GM18517 (cell line): ENCODE measurements around the gene SMIM10L1.

Experiments used
- ATAC-seq: cut with Tn5 transposase; IDR thresholded peaks from one replicate; pipeline ENCODE4 v1.9.1; 2021; ENCODE audit warnings: mild to moderate bottlenecking, moderate library complexity; ENCODE audit not compliant: unreplicated experiment

Gene SMIM10L1

GRCh38 chr12:11171145-11171968 lies at the start of gene SMIM10L1:
Gene SMIM10L1 (plus strand): TSS chr12:11171194. CDS start chr12:11171357, 163 bp downstream.
- peak; percentile 92 for ATAC-seq

GRCh38 chr12:11130382-11130781 lies 40.6 kb upstream of the SMIM10L1 start:
- no peak for ATAC-seq

GRCh38 chr12:11130999-11131398 lies 40.0 kb upstream of the SMIM10L1 start:
- no peak for ATAC-seq

- ATAC-seq, result no peak
Measured at GRCh38 chr12:11133162-11133561, 37.8 kb upstream of the SMIM10L1 start.

GRCh38 chr12:11133816-11134215 lies 37.2 kb upstream of the SMIM10L1 start:
- ATAC-seq, result no peak

- no peak for ATAC-seq
Measured at GRCh38 chr12:11134305-11134704, 36.7 kb upstream of the SMIM10L1 start, which contains the start of gene TAS2R30. Gene TAS2R30 (minus strand): TSS chr12:11134644. CDS start chr12:11134244, 400 bp downstream.

- ATAC-seq, result no peak
Measured at GRCh38 chr12:11136075-11136474, 34.9 kb upstream of the SMIM10L1 start.

- ATAC-seq, result no peak
Measured at GRCh38 chr12:11143352-11143751, 27.6 kb upstream of the SMIM10L1 start.

GRCh38 chr12:11144297-11144696 lies 26.7 kb upstream of the SMIM10L1 start:
- ATAC-seq, result no peak

GRCh38 chr12:11147420-11147819 lies 23.6 kb upstream of the SMIM10L1 start:
- no peak for ATAC-seq

GRCh38 chr12:11150832-11151231 lies 20.2 kb upstream of the SMIM10L1 start:
- ATAC-seq, result no peak

- ATAC-seq, result no peak
Measured at GRCh38 chr12:11152725-11153124, 18.3 kb upstream of the SMIM10L1 start.

- no peak for ATAC-seq
Measured at GRCh38 chr12:11154400-11154925, 16.5 kb upstream of the SMIM10L1 start.

- no peak for ATAC-seq
Measured at GRCh38 chr12:11158885-11159444, 12.0 kb upstream of the SMIM10L1 start.

GRCh38 chr12:11162502-11162901 lies 8.5 kb upstream of the SMIM10L1 start:
- ATAC-seq, result no peak

- no peak for ATAC-seq
Measured at GRCh38 chr12:11164384-11164783, 6.6 kb upstream of the SMIM10L1 start.

- no peak for ATAC-seq
Measured at GRCh38 chr12:11166300-11166699, 4.7 kb upstream of the SMIM10L1 start.

- no peak for ATAC-seq
Measured at GRCh38 chr12:11170810-11171144, 217 bp upstream of the SMIM10L1 start.

- no peak for ATAC-seq
Measured at GRCh38 chr12:11171969-11172675, 1.1 kb downstream of the SMIM10L1 start.

- no peak for ATAC-seq
Measured at GRCh38 chr12:11174022-11174421, 3.0 kb downstream of the SMIM10L1 start.

GRCh38 chr12:11178250-11178649 lies 7.3 kb downstream of the SMIM10L1 start:
- no peak for ATAC-seq

GRCh38 chr12:11182529-11182928 lies 11.5 kb downstream of the SMIM10L1 start:
- ATAC-seq, result no peak
